ENCODE measurements around the gene DHDH.

The DHDH gene

DNA sequence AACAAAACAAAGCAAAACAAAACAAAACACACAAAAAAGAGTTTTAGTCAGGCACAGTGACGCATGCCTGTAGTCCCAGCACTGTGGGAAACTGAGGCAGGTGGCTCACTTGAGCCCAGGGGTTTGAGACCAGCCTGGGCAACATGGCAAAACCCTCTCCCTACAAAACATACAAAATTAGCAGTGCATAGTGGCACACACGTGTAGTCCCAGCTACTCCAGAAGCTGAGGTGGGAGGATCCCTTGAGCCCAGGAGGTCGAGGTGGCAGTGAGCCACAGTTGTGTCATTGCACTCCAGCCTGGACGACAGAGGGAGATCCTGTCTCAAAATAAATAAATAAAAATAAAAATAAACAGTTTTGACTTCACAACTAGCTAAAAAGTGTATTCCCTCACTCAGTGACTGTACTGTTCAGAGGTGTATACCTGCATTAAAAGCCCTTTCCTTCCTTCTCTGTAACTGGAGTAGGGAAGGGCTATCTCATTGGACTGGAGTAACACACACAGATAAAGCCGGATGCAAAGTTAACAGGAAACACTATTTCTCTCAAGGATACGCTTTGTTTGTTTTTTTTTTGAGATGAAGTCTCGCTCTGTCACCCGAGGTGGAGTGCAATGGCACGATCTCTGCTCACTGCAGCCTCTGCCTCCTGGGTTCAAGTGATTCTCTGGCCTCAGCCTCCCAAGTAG, 17.5 kb downstream of the DHDH start:
- Histone ChIP-seq H3K27me3 (replicated peaks; ENCODE audit: control insufficient read depth, insufficient read depth, low read length) (no peaks in the 10 kb centered on the region), H3K9me3 (ENCODE audit: control insufficient read depth, low read length) (peaks cover 3% of the 10 kb centered on the region), H3K4me3 (ENCODE audit: low read length) (no peak overlapping the region), H3K36me3 (ENCODE audit: control insufficient read depth, insufficient read depth, low read length, severe bottlenecking) (peaks cover under 1% of the 10 kb centered on the region), H3K4me1 (ENCODE audit: control insufficient read depth, insufficient read depth, low read length) (peaks cover 12% of the 10 kb centered on the region), H3K9ac (ENCODE audit: low read length) (no peak overlapping the region)
- DNase-seq (ENCODE audit: low read depth), result no peak

DNA sequence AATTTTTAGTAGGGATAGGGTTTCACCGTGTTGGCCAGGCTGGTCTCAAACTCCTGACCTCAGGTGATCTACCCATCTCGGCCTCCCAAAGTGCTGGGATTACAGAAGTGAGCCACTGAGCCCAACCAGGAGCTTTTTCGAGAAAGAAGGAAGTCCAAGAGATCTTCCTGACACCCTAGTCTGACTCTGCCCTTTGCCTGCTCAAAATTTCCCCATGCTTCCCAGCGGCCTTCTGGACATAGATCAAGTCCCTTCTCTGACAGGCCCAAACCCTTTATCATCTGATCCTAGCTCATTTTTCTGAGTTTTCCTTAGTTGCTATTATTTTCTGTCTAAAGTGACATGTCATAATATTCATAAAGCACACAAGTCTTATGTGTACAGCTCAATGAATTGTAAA, 19.6 kb downstream of the DHDH start:
- no peak for DNase-seq (ENCODE audit: low read depth)
- Histone ChIP-seq H3K9me3 (ENCODE audit: control insufficient read depth, low read length) (no peaks in the 10 kb centered on the region), H3K9ac (ENCODE audit: low read length) (no peak overlapping the region), H3K27me3 (replicated peaks; ENCODE audit: control insufficient read depth, insufficient read depth, low read length) (no peaks in the 10 kb centered on the region), H3K4me1 (ENCODE audit: control insufficient read depth, insufficient read depth, low read length) (peaks cover 17% of the 10 kb centered on the region), H3K4me3 (ENCODE audit: low read length) (no peak overlapping the region), H3K36me3 (ENCODE audit: control insufficient read depth, insufficient read depth, low read length, severe bottlenecking) (peaks cover 5% of the 10 kb centered on the region)

DNA sequence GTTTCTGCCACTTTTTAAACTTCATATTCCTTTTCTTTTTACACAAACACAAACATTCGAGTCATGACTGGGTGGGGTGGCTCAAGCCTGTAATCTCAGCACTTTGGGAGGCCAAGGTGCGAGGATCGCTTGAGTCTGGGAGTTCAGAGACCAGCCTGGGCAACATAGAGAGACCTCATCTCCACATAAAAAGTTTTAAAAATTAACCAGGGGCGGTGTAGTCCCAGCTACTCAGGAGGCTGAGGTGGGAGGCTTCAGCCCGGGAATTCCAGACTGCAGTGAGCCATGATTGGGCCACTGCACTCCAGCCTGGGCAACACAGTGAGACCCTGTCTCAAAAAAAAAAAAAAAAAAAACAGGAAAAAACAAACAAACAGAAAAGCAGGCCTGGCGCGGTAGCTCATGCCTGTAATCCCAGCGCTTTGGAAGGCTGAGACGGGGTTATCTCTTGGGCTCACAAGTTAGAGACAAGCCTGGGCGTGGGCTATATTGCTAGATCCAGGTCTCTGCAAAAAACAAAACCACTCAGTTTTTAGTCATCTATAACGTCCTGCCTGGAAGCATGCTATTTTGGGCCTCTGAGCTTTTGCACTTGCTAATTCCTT, 20.6 kb downstream of the DHDH start:
- no peaks in the 10 kb centered on the region for H3K27me3 ChIP-seq (replicated peaks; ENCODE audit: control insufficient read depth, insufficient read depth, low read length)
- H3K9me3 ChIP-seq (ENCODE audit: control insufficient read depth, low read length), result no peaks in the 10 kb centered on the region
- H3K9ac ChIP-seq (ENCODE audit: low read length), result peak overlapping the region; percentile 100
- no peak for DNase-seq (ENCODE audit: low read depth)
- peaks cover 5% of the 10 kb centered on the region for H3K36me3 ChIP-seq (ENCODE audit: control insufficient read depth, insufficient read depth, low read length, severe bottlenecking)
- peaks cover 17% of the 10 kb centered on the region for H3K4me1 ChIP-seq (ENCODE audit: control insufficient read depth, insufficient read depth, low read length)
- H3K4me3 ChIP-seq (ENCODE audit: low read length), result peak overlapping the region; percentile 98

DNA sequence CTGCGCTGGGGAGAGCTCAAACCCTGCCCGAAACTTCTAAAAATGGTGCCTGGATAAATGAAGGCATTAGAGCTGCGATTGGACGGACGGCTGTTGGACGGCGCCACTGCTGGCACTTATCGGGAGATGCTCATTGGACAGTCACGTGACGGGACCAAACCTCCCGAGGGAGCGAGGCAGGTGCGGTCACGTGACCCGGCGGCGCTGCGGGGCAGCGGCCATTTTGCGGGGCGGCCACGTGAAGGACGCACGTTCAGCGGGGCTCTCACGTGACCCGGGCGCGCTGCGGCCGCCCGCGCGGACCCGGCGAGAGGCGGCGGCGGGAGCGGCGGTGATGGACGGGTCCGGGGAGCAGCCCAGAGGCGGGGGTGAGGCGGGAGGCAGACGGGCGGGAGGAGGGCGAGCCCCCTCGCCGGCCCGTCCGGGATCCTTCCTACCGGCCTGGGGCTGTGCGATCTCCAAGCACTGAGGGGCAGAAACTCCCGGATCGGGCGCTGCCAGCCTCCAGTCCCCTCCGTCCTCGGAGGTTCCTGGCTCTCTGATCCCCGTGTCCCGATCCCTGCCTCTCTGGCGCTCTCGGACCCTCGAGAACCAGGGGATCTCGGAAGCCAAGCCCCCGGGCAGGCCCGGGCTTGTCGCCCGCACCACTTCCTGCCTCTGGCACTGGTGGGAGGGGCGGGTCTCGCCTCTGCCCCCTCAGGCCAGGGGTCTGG, 21.3 kb downstream of the DHDH start, which contains the start of gene BAX:
Gene BAX, plus strand, starts transcription at position 281 of the 713 bp plus-strand sequence. Its CDS starts 54 bp downstream, at position 335.
- H3K9me3 ChIP-seq (ENCODE audit: control insufficient read depth, low read length), result no peaks in the 10 kb centered on the region
- peak within 1 kb of the TSS; percentile 100 for H3K9ac ChIP-seq (ENCODE audit: low read length)

DNA sequence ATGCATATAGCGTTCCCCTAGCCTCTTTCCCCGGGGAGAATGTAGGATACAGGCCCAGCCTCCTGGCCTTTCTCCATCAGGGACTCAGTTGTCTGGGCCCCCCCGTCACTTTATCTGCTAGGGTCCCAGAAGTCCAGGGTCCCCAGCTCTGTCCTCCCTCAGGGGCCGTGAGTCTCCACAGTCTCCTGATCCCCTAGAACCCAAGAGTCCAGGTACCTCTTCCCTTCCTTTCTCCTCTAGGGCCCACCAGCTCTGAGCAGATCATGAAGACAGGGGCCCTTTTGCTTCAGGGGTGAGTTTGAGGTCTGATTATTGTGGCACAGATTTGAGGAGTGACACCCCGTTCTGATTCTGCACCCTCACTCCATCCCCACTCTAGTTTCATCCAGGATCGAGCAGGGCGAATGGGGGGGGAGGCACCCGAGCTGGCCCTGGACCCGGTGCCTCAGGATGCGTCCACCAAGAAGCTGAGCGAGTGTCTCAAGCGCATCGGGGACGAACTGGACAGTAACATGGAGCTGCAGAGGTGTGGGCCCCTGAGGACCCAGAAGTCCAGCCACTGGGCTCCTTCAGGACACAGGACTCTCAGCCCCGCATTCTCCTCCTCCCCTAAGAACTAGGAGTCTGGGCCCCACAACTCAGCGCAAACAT, 21.9 kb downstream of the DHDH start:
- no peaks in the 10 kb centered on the region for H3K9me3 ChIP-seq (ENCODE audit: control insufficient read depth, low read length)
- H3K27me3 ChIP-seq (replicated peaks; ENCODE audit: control insufficient read depth, insufficient read depth, low read length), result no peaks in the 10 kb centered on the region
- H3K36me3 ChIP-seq (ENCODE audit: control insufficient read depth, insufficient read depth, low read length, severe bottlenecking), result peaks cover 5% of the 10 kb centered on the region
- DNase-seq (ENCODE audit: low read depth), result no peak
- H3K4me1 ChIP-seq (ENCODE audit: control insufficient read depth, insufficient read depth, low read length), result peaks cover 17% of the 10 kb centered on the region
- peak overlapping the region; percentile 100 for H3K9ac ChIP-seq (ENCODE audit: low read length)
- peak overlapping the region; percentile 98 for H3K4me3 ChIP-seq (ENCODE audit: low read length)

More for the DNA sequence above, 21.3 kb downstream of the DHDH start, which contains the start of gene BAX:
- DNase-seq (ENCODE audit: low read depth), result peak; percentile 97
- Histone ChIP-seq H3K27me3 (replicated peaks; ENCODE audit: control insufficient read depth, insufficient read depth, low read length) (no peaks in the 10 kb centered on the region), H3K36me3 (ENCODE audit: control insufficient read depth, insufficient read depth, low read length, severe bottlenecking) (peaks cover 5% of the 10 kb centered on the region), H3K4me3 (ENCODE audit: low read length) (peak within 1 kb of the TSS; percentile 98), H3K4me1 (ENCODE audit: control insufficient read depth, insufficient read depth, low read length) (peaks cover 17% of the 10 kb centered on the region)

DNA sequence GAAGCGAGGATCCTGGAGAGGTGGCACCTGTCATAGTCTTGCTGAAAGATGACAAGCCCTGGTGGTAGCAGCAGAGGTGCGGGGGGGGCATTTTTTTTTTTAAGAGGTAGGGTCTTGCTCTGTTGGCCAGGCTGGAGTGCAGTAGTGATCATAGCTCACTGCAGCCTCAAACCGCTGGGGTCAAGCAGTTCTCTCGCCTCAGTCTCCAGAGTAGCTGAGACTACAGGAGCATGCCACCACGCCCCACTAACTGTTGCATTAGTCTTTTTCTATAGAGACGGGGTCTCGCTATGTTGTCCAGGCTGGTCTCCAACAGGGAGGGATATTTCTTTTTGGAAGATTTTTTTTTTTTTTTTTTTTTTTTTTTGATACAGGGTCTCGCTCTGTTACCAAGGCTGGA, 24.5 kb downstream of the DHDH start:
- Histone ChIP-seq H3K4me3 (ENCODE audit: low read length) (no peak overlapping the region), H3K9ac (ENCODE audit: low read length) (no peak overlapping the region), H3K27me3 (replicated peaks; ENCODE audit: control insufficient read depth, insufficient read depth, low read length) (no peaks in the 10 kb centered on the region), H3K4me1 (ENCODE audit: control insufficient read depth, insufficient read depth, low read length) (peaks cover 26% of the 10 kb centered on the region), H3K36me3 (ENCODE audit: control insufficient read depth, insufficient read depth, low read length, severe bottlenecking) (peaks cover 15% of the 10 kb centered on the region), H3K9me3 (ENCODE audit: control insufficient read depth, low read length) (no peaks in the 10 kb centered on the region)
- DNase-seq (ENCODE audit: low read depth), result no peak

DNA sequence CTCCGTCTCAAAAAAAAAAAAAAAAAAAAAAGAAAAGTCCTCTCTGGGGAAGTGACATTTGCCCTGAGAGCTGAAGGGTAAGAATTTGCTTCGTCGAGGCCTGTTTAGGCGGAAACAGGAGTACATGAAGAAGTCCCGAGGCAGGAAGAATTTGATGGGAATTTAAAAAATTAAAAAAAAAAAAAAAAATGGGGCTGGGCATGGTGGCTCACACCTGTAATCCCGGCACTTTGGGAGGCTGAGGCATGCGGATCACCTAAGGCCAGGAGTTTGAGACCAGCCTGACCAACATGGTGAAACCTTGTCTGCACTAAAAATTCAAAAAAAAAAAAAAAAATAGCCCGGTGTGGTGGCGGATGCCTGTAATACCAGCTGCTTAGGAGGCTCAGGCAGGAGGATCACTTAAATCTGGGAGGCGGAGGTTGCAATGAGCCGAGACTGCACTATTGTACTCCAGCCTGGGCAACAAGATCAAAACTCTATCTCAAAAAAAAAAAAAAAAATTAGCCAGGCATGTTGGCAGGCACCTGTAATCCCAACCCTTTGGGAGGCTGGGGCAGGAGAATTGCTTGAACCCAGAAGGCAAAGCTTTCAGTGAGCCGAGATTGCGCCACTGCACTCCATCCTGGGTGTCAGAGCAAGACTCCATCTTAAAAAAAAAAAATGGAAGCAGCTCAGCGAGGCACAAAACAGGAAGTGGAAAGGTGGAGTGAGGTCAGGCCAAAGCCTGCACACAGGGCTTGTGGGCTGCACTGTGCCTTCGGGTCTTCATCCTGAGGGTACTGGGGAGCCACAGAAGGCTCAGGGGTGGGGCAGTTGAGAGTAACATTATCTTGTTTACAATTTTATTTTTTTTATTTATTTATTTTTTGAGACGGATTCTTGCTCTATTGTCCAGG, 26.1 kb downstream of the DHDH start:
- no peaks in the 10 kb centered on the region for H3K27me3 ChIP-seq (replicated peaks; ENCODE audit: control insufficient read depth, insufficient read depth, low read length)
- H3K4me3 ChIP-seq (ENCODE audit: low read length), result no peak overlapping the region
- H3K36me3 ChIP-seq (ENCODE audit: control insufficient read depth, insufficient read depth, low read length, severe bottlenecking), result peaks cover 15% of the 10 kb centered on the region
- H3K4me1 ChIP-seq (ENCODE audit: control insufficient read depth, insufficient read depth, low read length), result peaks cover 38% of the 10 kb centered on the region
- H3K9ac ChIP-seq (ENCODE audit: low read length), result no peak overlapping the region
- H3K9me3 ChIP-seq (ENCODE audit: control insufficient read depth, low read length), result no peaks in the 10 kb centered on the region
- no peak for DNase-seq (ENCODE audit: low read depth)

DNA sequence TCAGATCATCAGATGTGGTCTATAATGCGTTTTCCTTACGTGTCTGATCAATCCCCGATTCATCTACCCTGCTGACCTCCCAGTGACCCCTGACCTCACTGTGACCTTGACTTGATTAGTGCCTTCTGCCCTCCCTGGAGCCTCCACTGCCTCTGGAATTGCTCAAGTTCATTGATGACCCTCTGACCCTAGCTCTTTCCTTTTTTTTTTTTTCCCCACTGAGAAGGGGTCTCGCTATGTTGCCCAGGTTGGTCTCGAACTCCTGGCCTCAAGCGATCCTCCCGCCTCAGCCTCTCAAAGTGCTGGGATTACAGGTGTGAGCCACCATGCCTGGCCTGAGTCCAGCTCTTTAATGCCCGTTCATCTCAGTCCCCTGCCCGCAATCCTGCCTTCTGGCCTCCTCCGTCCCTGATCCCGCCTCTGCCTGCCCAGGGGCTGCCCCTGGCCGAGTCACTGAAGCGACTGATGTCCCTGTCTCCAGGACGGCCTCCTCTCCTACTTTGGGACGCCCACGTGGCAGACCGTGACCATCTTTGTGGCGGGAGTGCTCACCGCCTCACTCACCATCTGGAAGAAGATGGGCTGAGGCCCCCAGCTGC, 27.7 kb downstream of the DHDH start:
- Histone ChIP-seq H3K9ac (ENCODE audit: low read length) (no peak overlapping the region), H3K4me1 (ENCODE audit: control insufficient read depth, insufficient read depth, low read length) (peaks cover 30% of the 10 kb centered on the region), H3K9me3 (ENCODE audit: control insufficient read depth, low read length) (no peaks in the 10 kb centered on the region), H3K27me3 (replicated peaks; ENCODE audit: control insufficient read depth, insufficient read depth, low read length) (no peaks in the 10 kb centered on the region), H3K4me3 (ENCODE audit: low read length) (no peak overlapping the region), H3K36me3 (ENCODE audit: control insufficient read depth, insufficient read depth, low read length, severe bottlenecking) (peaks cover 16% of the 10 kb centered on the region)
- DNase-seq (ENCODE audit: low read depth), result no peak

DNA sequence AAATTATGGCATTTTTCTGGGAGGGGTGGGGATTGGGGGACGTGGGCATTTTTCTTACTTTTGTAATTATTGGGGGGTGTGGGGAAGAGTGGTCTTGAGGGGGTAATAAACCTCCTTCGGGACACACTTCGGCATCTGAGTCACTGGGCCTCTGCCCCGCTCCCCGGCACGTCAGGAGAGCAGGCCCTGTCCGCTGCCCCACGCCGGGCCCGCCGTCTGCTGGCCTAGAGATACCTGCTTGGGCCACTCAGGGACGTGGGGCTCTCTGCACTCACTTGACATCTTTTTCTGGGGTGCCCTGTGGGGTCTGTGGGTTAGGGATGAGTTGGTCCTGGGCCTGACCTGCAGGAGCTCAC, 28.2 kb downstream of the DHDH start:
- Histone ChIP-seq H3K4me3 (ENCODE audit: low read length) (no peak overlapping the region), H3K36me3 (ENCODE audit: control insufficient read depth, insufficient read depth, low read length, severe bottlenecking) (peaks cover 18% of the 10 kb centered on the region), H3K27me3 (replicated peaks; ENCODE audit: control insufficient read depth, insufficient read depth, low read length) (no peaks in the 10 kb centered on the region), H3K4me1 (ENCODE audit: control insufficient read depth, insufficient read depth, low read length) (peaks cover 27% of the 10 kb centered on the region), H3K9ac (ENCODE audit: low read length) (no peak overlapping the region), H3K9me3 (ENCODE audit: control insufficient read depth, low read length) (no peaks in the 10 kb centered on the region)
- no peak for DNase-seq (ENCODE audit: low read depth)

DNA sequence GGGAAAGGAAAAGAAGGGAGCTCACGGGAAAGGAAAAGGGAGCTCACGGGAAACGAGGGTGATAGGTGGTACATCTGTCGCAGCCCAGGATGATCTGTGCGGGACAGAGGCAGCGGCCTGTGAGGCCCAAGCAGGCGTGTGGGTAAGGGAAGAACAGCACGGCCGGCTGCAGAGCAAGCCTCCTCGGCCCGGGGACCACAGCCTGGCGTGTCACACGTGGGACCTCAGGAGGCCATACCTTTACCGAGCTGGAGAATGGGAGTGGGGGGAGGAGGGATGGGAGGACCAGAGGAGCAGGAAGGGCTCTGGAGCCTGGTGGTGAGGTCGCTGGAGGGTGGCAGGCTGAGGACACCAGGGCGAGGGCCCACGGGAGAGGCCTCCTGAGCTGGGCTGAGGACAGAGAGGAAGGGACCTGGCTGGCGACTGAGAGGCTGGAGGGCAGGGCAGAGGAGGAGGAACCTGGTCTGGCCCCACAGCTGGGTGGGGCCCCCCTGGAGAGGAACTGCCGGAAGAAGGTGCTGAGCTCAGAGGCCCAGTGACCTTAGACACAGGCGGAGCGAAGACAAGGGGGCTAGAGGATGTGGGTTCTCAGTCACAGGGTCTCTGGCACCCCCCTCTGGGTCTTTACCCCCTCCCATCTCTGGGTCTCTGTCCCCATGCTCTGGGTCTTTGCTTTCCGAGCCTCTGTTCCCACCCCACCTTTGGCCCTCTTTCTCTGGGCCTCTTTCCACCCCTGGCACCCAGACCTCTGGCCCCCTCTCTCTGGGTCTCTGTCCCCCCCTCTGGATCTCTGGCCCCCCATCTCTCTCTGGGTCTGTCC, 28.7 kb downstream of the DHDH start:
- Histone ChIP-seq H3K9ac (ENCODE audit: low read length) (peak overlapping the region; percentile 37), H3K9me3 (ENCODE audit: control insufficient read depth, low read length) (no peaks in the 10 kb centered on the region), H3K27me3 (replicated peaks; ENCODE audit: control insufficient read depth, insufficient read depth, low read length) (no peaks in the 10 kb centered on the region), H3K36me3 (ENCODE audit: control insufficient read depth, insufficient read depth, low read length, severe bottlenecking) (peaks cover 22% of the 10 kb centered on the region), H3K4me3 (ENCODE audit: low read length) (no peak overlapping the region), H3K4me1 (ENCODE audit: control insufficient read depth, insufficient read depth, low read length) (peaks cover 31% of the 10 kb centered on the region)
- DNase-seq (ENCODE audit: low read depth), result peak; percentile 33
